VCaP (cell line): ENCODE results near the gene DCPS.
A peak's percentile ranks its signal among the peaks of the same experiment; 100 is the strongest.
"Not testable (repeated sequence)": the region's sequence is repeated elsewhere in the genome, so short reads cannot be mapped to it uniquely, and the experiment has no call there.

ENCODE experiments used
- H3K27ac ChIP-seq: fragments of 450-650 bp; 2 replicates; pipeline ENCODE4 v1.5.1; 2017
- TF ChIP-seq, protein P1 (sequence below): fragments of 450-650 bp; conservative IDR thresholded peaks from 2 replicates; pipeline ENCODE4 v1.5.1; 2017; ENCODE audit warnings: mild to moderate bottlenecking, moderate library complexity

The DCPS gene

DNA sequence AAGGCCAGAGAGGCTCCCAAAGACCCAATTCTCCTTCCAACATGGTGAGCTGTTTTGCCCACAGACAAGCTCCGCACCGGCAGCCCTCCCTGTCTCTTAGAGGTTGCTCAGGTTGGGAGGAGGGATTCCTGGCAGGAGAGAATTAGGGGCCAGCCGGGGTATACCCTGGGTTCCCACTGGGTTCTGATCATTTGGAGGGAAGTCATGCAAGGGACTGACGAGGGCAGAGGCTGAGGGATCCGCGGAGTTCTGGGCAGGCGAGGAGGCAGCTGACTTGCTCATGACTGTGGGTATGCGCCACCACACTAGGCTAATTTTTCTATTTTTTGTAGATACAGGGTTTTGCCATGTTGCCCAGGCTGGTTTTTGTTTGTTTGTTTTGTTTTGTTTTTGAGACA, 56.2 kb downstream of the DCPS start:
- TF ChIP-seq, protein P1, sequence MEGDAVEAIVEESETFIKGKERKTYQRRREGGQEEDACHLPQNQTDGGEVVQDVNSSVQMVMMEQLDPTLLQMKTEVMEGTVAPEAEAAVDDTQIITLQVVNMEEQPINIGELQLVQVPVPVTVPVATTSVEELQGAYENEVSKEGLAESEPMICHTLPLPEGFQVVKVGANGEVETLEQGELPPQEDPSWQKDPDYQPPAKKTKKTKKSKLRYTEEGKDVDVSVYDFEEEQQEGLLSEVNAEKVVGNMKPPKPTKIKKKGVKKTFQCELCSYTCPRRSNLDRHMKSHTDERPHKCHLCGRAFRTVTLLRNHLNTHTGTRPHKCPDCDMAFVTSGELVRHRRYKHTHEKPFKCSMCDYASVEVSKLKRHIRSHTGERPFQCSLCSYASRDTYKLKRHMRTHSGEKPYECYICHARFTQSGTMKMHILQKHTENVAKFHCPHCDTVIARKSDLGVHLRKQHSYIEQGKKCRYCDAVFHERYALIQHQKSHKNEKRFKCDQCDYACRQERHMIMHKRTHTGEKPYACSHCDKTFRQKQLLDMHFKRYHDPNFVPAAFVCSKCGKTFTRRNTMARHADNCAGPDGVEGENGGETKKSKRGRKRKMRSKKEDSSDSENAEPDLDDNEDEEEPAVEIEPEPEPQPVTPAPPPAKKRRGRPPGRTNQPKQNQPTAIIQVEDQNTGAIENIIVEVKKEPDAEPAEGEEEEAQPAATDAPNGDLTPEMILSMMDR: no peak
- H3K27ac ChIP-seq: no peak overlapping the region

- TF ChIP-seq, protein P1: no peak
- no peak overlapping the region for H3K27ac ChIP-seq
Observed at GRCh38 chr11:126361400-126361799, 57.5 kb downstream of the DCPS start.

- TF ChIP-seq, protein P1: no peak
- H3K27ac ChIP-seq: no peak overlapping the region
Observed at GRCh38 chr11:126362879-126363655, 59.2 kb downstream of the DCPS start.

DNA sequence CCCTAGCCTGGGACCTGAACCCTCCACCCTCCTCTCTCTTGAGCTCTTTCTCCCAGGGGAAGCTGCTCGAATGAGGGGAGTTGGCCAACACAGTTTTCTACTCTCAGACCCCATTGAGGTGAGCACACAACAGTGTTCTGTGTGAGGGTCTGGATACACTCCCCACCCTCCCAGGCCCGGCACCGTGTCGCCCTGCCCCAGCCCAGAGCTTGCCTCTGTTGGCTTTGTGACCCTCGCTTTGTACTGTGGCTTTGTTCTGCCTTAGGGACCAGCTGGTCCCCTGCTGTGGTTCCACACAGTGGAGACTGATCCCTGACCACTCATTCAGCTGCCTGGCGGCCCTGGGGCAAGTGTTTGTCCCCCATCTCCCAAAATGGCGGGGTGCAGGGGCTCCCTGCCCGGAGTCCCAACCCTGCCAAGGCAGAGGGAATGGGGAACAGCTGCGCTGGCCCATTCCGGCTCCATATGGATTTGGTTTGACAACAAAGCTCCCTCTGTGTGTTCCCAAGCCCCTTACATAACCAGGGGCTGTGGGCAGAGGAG, 59.9 kb downstream of the DCPS start:
- H3K27ac ChIP-seq: no peak overlapping the region
- TF ChIP-seq, protein P1: no peak

DNA sequence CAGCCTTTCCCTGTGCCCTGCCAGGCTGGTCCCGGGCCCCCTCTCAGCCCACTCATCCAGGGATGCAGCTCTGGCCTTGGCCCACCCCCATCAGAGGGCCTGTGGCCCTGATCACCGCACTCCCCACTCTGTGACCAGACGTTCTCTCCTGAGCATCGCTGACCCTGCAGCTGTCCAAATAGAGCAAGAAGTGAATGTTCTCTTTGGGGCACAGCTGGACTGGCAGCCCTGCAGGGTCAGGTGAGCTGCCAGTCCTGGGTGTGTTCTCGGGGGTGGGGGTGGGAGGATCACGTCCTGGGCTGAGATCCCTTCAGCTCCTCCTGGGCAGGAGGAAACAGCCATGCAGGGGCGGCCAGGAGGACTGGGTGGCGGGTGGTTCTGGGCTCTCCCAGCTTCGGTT, 60.9 kb downstream of the DCPS start:
- H3K27ac ChIP-seq: not testable (repeated sequence)

DNA sequence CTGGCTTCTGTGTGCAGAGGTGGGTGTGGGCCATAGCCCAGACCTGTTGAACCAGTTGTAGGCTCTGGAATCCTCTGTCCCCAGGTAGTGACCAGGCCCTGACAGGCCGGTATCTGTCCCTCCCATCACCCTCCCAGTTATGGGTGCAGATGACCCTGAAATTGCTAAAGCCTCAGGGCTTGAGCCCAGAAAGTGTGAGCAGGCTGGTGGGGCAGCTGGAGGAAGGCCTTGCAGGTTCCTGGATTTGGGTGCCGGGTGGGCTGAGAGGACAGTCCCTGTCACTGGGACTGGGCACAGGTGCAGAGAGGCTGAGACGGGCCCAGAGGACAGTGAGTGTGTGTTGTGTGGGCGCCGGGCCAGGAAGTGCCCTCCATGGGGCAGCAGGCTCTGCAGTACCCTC, 61.6 kb downstream of the DCPS start:
- H3K27ac ChIP-seq: peak overlapping the region; percentile 71

DNA sequence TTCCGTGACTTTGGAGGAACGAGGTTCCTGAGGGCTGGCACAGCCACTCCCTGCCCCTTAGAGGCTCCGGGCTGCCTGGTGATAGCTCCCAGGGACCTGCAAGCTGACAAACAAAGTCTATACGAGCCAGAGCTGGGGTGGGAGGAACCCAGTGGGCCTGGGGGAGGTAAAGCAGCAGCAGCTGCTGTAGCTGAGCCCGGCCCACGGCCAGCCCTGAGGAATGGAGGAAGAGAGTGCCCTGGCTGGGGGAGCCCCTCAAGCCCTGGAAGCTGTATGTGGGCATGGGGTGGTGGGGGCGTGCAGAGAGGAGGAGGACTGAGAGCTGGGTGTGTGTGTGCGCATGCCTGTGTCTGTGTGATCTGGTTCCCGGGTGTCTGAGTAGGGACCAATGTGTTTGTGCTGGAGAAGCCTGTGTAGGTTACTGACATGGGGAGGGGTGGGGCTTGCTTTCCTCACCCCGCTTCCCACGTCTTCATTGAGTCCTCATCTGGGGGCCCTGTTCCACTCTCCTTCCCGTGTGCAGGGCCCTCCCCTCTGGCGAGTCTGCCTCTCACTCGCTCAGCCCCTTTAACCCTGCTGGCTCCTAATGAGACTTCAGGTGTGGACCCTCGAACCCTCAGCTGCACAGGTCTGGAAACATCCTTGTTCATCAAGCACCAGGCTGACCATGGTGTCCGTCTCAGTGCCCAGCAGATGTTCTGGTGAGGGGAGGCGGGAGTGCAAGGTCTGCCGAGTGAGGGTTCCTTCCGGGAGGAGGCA, 62.4 kb downstream of the DCPS start:
- TF ChIP-seq, protein P1: no peak
- peak overlapping the region; percentile 71 for H3K27ac ChIP-seq

DNA sequence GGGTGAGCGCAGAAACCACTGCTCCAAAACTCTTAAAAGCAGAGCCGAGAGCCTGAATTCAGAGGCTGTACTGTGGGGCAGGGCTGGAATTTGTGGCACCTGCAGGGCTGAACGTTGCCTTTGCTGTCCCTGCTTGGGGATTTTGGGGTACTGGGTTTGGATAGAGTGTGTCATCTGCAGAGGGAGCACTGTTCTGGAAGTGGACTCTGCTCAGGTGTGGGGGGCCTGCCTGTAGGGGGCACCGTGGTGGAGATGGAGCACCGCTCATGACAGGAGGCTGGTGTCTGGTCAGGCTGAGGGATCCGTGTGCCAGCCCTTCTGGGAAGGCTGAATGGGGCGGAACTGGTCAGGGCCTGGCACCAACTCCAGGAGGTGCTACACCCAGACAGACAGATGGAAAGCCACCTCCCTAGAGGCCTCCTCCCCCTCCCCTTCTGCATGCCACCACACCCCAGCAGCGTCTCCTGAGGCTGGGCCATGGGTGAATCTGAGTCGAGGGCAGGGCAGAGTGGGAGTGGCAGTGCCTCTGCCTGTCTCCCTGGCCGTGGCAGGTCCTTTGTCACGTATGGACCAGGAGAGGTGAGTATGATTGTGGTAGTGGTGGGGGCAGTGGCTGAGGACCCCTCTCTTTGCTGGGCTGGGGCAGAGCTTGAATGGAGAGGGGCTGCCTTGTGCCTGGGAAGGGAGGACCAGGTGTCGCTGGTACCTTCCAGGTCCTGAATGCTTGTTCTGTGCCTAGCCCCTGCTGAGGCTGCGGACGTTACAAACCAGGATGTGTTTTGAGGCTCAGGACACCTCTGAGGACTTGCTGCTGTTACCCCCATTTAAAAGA, 63.2 kb downstream of the DCPS start:
- peak overlapping the region; percentile 71; the same call in 1 of the 2 replicates for H3K27ac ChIP-seq

- peak overlapping the region; percentile 51 for H3K27ac ChIP-seq
Observed at GRCh38 chr11:126367806-126368205, 63.9 kb downstream of the DCPS start.
